Muscle of back (tissue), 11 donors: Measurements from ENCODE around the gene EFS. TPM values are rescaled to one million over a fixed set of nuclear protein-coding genes. Genes with fewer than 3 reads are reported as not detected.
A peak's percentile ranks its signal among the peaks of the same experiment; 100 is the strongest.

ENCODE experiments used
- DNase-seq, 3 donors: peaks; one replicate each; pipeline versions ENCODE4 v3.0.0 to v3.0.0-alpha.2; 2013
- polyA plus RNA-seq, 10 donors: library from polyadenylated mRNA; unstranded; fragments of 120-200 nt; gene quantifications; one replicate each; pipeline ENCODE4 v1.2.1, GENCODE V29; 2013; ENCODE audit not compliant: insufficient read length in 10 of 10

The EFS gene
- polyA plus RNA-seq, 10 donors: 36.1 to 52.0 (median 41.6) TPM

DNA sequence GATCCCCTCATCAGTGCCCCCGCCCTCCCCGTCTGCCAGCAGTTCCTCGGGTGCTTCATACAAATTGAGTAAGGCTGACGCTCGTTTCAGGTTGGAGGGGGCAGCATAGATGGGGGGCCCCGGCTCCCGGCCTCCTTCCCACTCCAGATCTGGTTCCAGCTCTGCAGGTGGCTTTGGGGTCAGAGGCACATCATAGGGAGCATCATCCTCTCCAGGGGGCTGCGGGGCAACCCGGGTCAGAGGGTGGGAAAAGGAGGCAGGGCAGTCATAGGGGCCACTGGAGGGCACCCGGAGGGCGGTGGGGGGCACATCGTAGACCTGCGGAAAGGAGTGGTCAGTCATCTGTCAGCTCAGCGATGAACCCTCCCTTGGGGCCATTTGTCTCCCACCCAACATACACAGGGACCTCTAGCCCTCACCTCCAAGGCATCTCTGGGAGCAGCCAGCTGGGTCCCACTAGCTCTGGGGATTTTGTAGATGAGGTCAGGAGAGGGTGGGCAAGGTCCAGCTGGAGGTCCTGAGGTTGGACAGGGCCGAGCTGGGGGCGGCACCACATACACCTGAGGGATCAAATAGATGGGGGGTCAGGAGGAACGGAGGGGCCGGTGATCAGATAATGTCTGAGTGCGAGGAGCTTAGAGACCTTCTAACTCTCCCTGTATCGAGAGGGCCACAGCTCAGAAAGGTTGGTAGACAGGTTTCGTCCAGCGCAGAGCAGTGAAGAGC lies 5.1 kb downstream of the EFS start:
- DNase-seq: no peak

DNA sequence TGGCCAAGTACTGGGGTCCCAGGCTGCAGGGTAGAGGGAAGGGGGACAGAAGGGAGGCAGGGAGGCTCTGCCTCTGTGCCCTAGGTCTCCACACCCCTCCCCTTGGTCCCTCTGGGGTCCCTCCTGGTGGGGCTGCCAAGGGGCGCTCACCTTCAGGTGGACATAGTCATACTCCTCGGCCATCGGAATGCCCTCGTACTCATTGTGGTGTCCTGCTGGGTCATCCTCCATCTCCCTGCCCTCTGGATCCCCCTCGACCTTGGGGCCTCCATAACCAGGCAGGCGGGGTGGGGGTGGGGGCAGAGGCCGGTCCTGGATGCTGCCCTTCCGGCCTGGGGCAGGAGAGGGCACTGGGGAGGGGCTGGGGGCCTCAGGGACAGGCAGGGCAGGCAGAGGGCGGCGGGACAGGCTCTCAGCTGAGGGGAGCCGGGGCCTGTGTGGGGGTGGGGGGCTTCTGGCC lies 5.8 kb downstream of the EFS start:
- DNase-seq: no peak

DNA sequence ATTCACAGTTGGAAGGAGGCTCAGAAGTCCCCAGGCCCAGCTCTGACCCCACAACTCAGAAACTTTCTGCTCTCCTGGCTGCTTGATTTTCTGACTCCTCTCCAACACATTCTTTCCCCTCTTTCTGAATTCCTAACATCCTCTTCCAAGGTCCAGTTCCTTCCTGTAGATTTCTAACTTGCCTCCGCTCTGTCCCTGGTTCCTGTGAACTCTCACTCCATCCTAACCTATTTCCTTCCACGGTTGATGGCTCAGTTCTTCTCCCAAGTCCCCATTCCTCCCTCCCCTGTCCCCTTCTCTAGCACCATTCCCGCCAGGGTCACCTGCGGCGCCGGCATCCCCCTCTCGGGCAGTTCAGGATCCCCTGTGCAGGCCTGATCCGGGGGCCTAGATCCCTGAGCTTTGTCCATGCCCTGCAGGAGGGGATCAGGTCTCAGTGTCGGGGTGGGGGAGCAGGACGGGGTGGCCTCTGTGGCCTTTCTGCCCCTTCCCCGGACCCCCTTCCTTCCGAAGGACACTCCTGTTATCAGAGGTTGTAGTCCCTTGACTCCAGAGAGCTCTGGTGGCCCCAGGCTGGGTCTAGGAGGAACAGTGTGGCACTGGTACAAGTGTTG lies 6.3 kb downstream of the EFS start:
- DNase-seq: no peak

DNA sequence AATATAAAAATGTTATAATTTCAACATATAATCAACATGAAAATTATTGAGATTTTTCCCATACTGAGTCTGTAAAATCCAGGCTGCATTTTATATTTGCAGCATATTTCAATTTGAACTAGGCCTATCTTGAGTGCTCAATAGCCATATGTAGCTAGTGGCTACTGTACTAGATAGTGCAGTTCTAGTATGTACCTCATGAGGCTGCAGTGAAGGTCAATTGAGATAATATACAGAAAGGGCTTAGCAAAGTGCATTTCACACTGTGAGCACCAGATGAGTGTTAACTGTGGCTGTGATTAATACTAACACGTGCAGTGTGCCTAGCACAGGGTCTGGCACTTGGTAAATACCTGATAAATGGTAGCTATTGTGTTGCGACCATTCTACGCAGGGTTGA lies 6.9 kb downstream of the EFS start:
- no peak for DNase-seq

DNA sequence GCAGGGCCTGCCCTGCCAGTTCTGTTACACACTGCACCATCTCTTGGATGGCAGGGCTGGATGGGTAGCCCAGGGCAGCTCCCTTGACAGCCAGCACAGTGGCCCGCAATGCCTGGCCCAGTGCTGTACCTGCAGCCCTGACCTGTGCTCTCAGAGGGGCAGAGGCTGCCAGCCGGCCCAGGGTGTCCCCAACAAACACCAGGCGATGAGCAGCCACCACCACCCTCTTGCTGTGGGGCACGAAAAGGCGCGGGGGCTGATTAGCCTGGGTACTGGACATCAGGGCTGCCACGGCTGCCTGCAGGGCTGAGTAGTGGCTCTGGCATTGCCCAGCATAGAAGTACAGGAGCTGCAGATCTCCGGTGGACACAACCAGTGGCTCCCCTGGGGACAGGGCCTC lies 7.7 kb downstream of the EFS start:
- DNase-seq: no peak

DNA sequence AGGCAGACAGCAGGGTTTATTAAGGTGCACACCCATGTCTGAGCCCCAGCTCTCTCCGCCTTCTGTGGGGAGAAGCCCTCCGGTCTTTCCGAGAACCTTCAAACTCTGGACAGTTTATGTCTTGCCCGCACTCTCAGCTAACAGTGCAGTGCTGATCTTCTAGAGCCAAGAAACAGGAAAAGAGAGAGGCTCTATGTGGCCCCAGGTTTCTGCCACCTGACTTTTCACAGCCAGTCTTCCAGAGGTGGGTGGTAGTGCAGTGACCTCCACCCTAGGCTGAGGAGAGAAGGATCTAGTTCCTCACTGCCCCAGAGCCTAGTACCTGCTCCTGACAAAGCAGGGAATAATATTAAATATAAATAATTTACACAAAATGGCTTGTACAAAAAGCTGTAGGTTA lies 8.3 kb downstream of the EFS start:
- no peak for DNase-seq

DNA sequence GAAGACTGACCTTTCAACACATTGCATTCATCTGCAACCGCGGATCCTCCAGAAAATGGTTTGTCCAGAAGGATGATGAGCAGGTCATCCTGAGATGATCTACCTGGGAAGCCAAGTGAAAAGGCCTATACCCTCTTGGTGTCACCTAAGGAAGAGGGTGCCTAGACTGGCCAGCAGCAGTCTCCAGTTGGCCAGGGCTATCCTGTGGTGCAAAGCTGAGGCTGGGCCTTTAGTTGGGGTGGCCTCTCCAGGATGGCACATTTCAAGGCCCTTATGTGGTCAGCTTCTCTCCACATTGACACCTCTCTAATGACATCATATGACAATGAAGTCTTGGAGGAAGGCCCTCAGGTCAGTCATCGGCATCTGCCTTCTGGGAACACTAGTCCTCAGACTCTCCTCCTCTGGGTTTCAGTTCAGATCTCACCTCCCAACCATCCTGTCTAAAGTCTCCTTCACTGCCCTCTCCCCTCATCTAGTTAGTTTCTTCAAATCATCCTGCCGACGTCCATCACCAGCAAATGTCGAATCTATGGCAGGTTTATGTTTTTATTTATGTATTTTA lies 9.0 kb downstream of the EFS start:
- DNase-seq: no peak

DNA sequence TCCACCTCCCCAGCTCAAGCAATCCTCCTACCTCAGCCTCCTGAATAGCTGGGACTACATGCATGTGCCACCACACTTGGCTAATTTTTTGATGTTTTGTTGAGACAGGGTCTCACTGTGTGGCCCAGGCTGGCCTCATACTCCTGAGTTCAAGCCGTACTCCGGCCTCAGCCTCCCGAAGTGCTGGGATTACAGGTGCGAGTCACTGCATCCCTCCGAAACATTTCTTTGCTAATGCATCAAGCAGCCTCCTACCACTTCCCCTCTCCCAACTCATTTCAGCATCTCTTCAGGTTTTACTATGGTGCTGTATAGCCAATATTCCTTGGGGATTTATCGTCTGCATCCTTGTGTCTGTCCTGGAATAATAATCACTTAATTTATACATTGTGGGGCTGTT lies 10.0 kb downstream of the EFS start:
- no peak for DNase-seq

DNA sequence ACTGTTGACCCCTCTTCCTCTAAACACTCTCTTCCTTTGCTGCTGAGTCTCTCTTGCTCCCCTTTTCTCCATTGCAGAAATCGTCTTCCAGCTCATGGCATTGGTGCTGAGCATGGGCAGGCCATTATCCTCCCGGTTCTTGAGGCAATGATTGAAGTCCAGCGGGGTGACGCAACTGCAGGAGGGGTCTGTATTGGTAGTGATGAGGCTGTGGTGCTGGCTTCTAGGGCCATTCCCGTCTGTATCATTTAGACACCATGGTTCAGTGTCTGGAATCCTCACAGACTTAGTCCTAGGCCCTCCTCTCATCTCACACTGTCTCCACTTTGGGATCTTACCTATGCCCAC lies 11.6 kb downstream of the EFS start:
- DNase-seq: no peak

DNA sequence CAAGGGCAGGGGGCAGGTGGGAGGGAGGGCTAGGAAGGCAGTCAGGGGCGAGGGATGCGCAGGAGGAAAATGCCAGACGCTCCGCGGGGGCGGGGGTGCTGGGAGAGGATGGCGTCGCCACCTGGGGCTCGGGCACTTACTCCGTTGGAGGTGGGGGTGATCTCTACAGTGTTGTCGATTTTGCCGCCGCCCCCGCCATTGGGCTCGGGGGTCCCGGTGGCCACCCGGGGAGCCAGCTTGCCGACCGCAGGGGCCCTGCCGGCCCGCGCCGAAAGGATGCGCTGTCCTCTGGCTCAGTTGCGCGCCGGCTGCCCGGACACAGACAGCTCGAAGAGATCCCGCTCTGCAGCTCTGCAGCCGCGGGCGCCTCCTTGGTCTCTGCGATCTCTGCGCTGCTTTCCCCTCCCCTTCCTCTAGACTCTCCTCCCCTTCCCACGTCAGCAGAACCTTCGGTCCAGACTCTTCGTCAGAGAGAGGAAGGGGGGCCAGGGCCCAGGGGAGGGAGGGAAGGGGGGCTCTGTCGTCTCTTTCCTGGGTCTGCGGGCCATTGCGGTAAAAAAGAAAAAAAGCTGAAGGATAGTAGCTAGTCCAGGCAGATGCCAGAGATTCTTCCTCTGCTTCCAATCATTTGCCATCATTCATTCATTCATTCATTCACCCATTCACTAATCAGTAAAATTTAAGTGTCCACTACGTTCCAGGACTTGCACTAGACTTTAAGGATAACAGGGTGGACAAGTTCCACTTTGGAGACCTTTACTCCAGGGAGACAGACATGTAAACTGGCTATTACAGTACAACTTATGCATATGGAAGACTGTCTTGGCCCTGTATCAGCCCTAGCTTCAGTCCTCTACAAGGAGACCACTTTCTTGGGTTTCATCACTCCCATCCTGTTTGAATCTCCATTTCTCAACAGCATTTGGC lies 12.2 kb downstream of the EFS start, which contains the start of gene SLC22A17:
Gene SLC22A17, minus strand, starts transcription at position 382 of the 927 bp plus-strand sequence.
- peak; percentile 85 to 95 (median 93) for DNase-seq

DNA sequence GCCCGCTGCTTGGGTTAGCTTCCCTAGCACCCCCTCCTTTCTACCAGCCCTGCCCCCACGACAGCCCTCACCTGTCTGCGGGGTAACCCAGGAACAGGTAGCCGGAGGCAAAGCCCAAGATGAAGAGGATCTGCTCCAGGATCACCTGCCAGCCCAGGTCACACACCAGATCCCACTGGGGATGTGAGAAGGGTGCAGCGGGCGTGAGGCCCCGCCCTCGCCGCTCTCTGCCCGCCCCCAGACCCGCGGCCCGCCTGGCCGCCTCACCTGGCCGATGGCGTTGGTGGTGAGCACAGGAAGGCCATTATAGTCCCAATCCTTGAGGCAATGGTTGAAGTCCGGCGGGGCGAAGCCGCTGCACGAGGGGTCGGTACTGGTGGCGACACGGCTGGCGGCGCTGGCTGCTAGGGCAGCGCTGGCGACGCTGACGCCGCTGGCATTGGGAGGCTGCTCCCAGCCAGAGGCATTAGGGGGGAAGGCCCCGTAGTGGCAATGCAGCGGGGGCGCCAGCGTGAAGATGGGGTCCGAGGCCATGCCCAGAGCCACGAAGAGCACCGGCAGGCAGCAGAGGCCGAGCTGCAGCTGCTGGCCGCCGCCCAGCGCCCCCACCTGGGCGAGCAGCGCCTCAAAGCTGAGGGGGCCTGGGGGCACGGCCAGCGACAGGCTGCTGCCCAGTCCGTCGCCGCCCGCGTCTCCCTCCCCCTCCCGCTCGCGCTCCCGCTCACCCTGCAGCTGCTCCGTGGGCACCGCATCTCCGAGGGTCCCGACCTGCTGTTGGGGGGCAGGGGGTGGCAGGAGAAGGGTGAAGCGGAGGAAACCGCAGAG lies 13.1 kb downstream of the EFS start:
- peak in 1 of 3 donors; percentile 32 for DNase-seq

DNA sequence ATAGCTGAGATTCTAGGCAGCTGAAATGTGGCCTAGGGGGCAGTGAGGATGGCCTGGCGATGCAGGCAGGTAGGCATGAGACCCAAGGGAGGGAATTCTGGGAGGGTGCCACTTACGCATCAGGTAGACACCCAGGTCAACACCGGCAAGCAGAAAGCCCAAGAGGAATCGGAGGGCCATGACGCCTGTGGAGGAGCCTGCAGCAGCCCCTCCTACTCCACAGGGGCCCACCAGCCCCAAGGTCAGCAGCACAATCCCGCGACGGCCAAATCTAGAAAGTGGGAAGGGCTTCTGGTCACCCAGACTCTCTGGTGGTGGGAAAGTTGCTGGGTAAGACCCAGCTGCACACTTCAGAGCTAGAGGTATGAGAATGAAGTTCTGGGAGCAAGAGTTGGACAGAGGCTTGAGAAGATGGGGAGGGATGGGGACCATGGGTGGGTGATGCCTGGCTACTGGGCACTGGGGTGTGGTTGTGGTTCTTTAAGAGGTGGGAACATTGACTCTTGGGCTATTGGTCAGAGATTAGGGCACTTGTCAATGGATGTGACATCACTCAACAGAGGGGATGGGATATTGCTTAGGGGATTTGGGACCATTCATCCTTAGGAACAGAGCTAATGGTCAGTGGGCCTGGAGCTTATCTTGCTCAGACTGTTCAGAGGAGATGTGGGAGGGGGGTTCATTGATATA lies 15.7 kb downstream of the EFS start:
- no peak for DNase-seq

DNA sequence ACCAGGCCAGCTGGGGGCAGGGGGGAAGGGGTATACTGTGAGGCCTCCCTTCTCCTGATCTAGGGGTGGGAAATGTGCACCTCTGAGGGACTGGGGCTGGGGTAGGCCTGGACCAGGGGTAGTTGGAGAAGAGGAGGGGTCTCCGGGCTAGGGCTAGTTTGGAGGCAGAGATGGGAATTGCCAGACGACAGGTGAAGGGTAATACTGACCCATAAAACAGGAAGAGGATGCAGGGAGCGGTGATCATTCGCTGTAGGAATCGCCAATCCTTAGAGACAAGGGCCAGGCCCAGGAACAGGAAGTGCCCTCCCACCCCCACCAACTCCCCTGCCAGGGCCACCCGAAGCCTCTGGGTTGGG lies 16.7 kb downstream of the EFS start:
- no peak for DNase-seq

DNA sequence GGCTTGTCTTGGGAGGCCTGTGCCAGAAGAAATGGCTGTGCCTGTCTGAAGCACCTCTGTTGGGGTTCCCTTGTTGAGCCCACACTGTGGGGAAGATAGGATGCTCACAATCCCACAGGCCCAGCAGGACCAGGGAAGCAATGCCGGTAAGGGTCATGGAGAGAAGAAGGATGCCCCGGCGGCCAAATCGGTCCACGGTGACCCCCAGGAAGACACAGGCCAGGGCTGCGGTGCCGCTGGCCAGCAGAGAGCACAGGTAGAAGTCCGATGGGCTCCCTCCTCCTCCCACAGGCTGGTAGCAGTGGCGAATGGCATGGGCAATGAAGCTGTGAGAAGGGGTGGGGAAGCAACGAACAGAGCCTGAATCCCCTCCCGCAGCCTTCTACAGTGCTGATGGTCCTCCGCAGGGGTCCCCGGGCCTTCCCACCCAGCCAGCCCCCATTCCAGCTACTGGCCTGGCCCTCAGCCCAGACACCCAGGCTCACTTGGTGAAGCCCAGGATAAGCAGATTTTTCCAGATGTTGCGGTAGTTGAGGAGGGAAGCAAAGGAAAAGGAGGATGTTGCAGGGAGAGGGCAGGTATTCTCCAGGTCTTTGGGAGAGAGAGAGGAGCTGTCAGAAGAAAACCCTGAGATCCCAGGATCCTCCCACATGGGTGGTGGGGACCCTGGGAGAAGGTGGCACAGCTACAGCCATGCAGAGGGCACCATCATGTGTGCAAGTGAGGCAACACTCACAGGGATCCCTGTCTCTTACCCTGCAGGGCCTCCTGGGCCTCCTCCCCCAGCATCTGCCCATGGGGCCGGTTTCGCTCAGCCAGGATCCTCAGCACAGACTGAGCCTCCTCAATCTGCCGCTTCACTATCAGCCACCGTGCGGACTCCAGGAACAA lies 17.3 kb downstream of the EFS start:
- DNase-seq: no peak

DNA sequence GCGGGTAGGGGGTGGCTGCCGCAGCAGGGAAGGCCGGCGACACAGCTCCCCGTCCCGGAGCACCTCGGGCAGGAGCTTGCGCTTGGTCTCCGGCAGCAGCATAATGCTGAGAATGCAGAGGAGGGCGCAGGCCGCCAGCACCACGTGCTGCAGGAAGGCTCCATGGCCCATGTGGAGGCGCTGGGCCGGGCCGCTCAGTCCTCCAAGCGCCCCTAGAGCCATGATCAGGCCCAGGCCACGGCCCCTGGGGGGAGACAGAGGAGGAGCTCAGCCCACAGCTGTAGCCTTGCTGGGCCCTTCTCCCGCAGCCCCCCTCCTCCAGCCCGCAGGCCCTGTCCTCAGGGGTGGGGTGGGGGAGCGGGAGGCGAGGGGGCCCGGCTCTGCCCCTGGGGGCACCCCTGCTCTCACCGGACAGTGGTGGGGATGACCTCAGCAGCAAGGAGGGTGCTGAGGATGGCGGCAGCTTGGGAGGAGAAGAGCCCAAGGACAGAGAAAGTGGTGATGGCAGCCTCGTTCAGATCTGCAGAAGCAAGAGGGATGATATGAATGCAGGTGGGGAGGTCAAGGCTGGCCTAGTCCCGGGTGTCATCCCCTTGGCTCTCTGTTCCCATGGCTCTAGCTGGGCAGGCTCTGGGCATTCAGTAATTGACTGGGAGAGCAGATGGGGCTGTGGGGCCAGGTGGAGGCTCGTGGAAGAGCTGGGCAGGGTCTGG lies 18.1 kb downstream of the EFS start:
- no peak for DNase-seq

DNA sequence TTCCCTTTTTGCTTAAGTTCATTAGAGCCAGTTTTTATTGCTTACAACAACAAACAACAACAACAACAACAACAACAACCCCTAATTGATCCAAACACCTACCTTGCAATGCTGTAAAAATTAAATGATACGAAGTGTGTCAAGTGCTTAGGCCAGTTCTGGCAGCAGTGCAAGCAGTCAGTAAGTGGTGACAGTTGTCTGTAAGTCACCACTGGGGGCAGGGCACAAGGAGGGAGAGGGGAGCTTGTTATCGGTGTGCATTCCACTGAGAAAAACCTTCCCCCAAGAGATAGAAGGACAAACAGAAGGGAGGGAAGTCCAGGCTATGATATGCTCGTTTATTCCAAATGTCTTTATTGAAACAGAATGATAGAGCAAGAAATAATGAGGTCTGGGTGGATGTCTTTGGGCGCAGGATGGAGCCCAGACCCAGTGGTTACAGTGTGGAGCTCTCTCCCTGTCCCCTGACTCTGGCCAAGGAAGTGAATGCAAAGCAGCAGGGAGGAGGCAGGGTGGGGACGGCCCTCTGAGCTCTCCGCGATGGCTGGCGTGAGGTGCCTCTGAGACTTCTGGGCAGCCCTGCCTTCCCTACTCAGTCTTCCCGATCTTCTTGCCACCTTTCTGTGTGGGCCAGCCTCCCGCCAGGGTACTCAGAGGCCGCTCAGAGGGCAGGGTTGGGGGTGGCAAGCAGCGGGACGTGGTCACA lies 18.8 kb downstream of the EFS start:
- DNase-seq: no peak

DNA sequence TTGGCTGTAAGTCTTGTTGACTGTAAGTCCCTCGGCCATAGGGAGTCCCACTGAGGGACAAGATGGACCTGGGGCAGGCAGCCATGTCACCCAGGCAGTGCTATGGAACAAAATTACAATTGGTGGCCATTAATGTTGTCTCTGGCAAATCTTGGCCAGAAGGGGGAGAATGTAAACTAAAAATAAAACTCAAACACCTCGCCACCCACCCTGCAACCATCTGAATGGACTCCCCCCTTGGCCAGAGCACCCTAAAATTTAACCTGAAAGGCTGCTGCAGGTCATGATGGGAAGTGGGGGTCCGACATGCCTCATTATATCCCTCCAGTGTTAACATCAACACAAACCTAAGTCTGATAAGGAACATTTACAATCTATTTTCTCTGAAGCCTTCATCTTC lies 20.5 kb downstream of the EFS start:
- DNase-seq: no peak

DNA sequence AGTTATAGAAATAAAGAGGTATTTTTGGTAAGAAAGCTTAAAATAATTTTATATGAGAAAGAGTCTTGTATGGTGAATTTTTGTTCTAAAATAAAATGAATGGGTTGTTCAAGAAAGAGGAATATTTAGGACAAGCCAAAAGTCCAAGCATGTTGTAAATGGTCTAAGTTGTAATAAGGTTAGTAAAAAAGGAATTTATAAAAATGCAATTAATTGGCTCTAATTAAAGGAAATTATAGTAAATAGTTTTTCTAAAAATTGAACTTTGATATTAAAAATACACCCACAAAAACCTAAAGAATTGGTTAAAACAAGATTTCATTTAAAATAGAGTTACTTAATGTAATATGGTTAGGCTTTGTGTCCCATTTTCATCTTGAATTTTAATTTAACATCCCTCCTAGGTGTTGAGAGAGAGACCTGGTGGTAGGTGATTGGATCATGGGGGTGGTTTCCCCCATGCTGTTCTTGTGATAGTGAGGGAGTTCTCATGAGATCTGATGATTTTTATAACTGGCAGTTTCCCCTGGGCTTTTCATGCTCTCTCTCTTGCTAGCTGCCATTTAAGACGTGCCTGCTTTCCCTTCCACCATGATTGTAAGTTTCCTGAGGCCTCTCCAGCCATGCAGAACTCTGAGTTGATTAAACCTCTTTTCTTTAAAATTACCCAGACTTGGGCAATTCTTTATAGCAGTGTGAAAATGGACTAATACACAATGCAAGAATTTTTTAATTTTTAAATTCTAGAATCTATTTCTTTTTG lies 25.3 kb downstream of the EFS start:
- no peak for DNase-seq
